ENCODE results near the gene SOX10. TPM values are rescaled to one million over a fixed set of nuclear protein-coding genes. Genes with fewer than 3 reads are reported as not detected.

Gene SOX10
- total RNA-seq, 2 experiments from 2014 or later, result not detected

DNA sequence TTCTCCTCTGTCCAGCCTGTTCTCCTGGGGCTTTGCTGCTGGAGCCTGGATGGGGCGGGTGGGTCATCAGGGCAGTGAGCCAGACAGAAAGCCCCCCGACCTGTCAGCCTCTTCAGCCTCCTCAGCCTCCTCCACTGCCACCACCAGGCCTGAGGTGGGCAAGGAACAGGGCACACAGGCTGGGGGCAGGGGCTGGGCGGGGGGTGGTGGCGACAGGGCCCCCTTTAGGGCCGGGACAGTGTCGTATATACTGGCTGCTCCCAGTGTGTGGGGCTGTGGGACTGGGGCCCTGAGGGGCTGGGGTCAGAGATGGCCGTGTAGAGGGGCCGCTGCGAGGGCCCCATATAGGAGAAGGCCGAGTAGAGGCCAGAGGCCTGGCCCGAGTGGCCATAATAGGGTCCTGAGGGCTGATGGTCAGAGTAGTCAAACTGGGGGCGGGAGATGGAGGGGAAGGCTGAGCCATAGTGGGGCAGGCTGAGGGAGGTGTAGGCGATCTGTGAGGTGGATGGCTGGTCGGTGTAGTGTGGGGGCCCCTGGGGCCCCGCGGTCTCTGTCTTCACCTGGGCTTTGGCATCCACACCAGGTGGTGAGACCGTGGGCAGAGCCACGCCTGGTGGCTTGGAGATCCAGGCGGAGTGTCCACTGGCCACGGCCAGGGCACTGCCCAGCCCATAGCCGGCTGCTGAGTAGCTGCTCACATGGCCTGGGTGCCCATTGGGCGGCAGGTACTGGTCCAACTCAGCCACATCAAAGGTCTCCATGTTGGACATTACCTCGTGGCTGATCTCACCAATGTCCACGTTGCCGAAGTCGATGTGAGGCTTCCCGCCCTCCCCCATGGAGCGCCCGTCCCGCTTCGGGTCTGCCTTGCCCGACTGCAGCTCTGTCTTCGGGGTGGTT is 10.8 kb downstream of the SOX10 start:
- DNase-seq, result no peak
- Mint-ChIP-seq H3K27ac (no peak overlapping the region), H3K4me1 (no peaks in the 10 kb centered on the region), H3K27me3 (no peaks in the 10 kb centered on the region), H3K4me3 (no peak overlapping the region), H3K9me3 (no peaks in the 10 kb centered on the region), H3K36me3 (ENCODE audit: low read depth) (peaks cover 8% of the 10 kb centered on the region)
- CTCF ChIA-PET, result interaction anchor here (0.6 to 1.3 kb wide), 2 partner anchors 19 to 25 kb away, joined by 3 read pairs; no protein-coding TSS in a partner anchor
- POLR2A ChIA-PET, result no interaction called here

DNA sequence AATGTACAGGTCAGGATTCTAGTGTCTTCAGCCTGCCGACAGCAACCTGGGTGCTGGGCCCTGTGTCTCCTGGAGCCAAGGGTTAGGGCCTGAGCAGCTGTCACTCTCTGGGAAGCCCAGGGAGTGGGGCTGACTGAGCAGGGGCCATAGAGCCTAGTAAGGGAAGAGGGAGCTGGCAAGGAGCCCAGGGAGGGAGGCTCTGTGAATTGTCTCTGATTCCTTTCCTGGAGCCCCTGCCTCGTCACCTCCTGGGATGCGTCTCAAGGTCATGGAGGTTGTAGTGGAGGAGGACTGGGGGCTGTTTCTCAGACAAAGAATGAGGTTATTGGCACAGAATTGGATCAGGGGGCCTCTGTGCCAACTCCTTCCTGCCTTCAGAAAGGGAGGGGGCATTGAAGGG is 11.8 kb downstream of the SOX10 start:
- H3K9me3 Mint-ChIP-seq, result no peaks in the 10 kb centered on the region
- no peaks in the 10 kb centered on the region for H3K4me1 Mint-ChIP-seq
- no peak overlapping the region for H3K27ac Mint-ChIP-seq
- no peaks in the 10 kb centered on the region for H3K27me3 Mint-ChIP-seq
- POLR2A ChIA-PET, result interaction anchor here (0.6 kb wide), 1 partner anchor 10 kb away, joined by 5 read pairs; no protein-coding TSS in a partner anchor
- CTCF ChIA-PET, result no interaction called here
- peaks cover 11% of the 10 kb centered on the region for H3K36me3 Mint-ChIP-seq (ENCODE audit: low read depth)
- no peak for DNase-seq
- H3K4me3 Mint-ChIP-seq, result no peak overlapping the region

DNA sequence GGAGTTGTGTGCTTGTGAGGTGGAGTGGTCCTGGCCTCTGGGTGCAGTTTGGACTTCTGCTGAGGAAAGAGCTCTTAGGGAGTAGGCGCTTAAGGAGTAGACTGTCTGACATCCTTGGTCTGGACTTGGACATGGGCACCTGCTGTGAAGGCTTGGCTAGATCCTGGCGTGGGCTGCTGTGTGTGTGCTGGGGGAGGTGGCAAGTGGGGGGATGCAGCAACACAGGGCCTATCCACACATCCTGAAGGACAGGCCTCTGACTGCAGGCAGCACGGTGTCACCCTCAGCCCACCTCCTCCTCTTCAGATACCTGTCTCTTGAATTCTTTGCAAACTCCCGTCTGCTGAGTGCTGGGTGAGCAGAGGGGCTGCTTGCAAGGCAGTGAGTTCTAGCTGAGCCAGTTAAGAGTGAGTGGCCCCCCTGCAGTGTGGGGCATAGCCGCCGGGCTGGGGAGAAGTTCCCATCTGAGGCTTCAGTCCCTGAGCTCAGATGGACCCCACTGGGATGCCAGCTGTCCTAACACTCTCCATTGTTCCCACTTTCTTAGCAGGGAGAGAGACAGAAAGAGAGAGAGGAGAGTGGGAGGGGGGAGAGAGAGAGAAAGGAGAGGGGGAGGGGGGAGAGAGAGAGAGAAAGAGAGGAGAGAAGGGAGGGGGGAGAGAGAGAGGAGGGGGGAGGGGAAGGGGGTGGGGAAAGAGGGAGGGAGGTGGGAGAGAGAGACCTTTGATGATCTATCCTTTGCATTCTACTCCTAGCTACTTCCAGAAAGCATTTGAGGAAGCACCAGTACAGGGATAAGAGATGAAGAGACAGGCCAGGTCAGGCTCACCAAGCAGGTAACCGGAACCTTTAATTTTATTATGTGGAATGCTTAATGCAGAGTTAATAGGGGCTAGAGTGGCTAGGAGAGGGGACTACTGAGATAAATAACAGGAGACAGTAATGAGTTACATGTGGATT is 12.6 kb downstream of the SOX10 start:
- no peak overlapping the region for H3K4me3 Mint-ChIP-seq
- no peak overlapping the region for H3K27ac Mint-ChIP-seq
- H3K27me3 Mint-ChIP-seq, result no peaks in the 10 kb centered on the region
- no peak for DNase-seq
- peaks cover 14% of the 10 kb centered on the region for H3K36me3 Mint-ChIP-seq (ENCODE audit: low read depth)
- POLR2A ChIA-PET, result no interaction called here
- no peaks in the 10 kb centered on the region for H3K9me3 Mint-ChIP-seq
- CTCF ChIA-PET, result interaction anchor here (0.8 kb wide), 1 partner anchor 650 kb away, joined by 3 read pairs; no protein-coding TSS in a partner anchor
- H3K4me1 Mint-ChIP-seq, result no peaks in the 10 kb centered on the region

DNA sequence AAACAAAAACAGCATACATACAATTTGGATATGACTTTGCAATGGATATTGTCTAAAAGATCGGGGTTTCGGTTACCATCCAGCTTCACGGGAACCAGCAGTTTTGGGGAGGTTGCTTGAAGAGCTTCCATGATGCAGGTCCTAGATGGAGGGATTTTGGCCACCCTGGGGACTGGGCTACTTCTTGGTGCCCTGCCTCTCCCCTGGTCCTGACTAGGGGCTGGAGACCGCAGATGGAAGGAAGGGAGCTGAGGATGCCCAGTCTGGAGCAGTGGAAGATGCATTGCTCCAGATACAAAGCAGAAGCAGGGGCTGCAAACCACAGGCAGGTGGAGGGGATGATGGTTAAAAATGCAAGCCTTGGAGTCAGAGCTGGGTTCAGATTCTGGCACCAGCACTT is 13.5 kb downstream of the SOX10 start:
- no peak for DNase-seq
- H3K4me3 Mint-ChIP-seq, result no peak overlapping the region
- H3K27me3 Mint-ChIP-seq, result no peaks in the 10 kb centered on the region
- POLR2A ChIA-PET, result no interaction called here
- peaks cover 2% of the 10 kb centered on the region for H3K4me1 Mint-ChIP-seq
- CTCF ChIA-PET, result interaction anchor here (0.8 kb wide), 1 partner anchor 650 kb away, joined by 3 read pairs; no protein-coding TSS in a partner anchor
- no peaks in the 10 kb centered on the region for H3K9me3 Mint-ChIP-seq
- no peak overlapping the region for H3K27ac Mint-ChIP-seq
- peaks cover 14% of the 10 kb centered on the region for H3K36me3 Mint-ChIP-seq (ENCODE audit: low read depth)

DNA sequence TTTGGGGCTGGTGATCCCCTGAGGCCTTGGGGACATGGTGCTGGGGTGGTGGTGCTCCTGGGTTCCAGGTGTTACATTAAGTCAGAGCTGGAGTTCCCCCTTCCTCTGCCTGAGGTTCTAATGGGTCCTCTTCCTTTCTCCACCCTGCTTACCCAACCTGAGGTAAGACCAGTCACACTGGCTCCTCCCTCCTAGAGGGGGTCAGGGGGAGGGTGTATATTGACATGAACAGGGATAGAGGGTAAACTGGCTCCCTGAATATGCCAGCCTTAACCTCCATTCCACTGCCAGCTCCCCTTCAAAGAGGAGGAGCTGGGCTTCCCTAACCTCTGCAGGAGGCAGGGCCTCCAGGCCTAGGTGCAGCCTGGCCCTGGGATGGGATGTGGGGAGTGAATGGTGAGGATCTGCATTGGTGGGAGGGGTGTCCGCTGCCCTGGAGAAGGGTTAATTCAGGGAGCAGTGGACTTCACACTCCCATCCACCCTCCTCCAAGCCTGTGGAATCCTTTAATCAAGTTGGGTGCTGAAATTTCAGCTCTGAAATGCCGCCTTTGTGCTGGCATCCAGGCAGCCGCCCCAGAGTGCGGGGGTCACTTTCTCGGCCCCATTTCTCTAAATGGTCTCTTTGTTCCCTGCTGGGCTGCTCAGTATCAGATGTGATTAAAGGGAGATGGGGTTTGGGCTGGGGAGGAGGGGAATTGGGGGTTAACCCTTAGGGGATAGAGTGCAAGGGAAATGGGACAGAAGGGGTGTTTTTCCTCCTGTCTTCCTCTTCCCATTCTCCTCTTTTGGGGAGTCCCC is 15.7 kb downstream of the SOX10 start:
- POLR2A ChIA-PET, result no interaction called here

DNA sequence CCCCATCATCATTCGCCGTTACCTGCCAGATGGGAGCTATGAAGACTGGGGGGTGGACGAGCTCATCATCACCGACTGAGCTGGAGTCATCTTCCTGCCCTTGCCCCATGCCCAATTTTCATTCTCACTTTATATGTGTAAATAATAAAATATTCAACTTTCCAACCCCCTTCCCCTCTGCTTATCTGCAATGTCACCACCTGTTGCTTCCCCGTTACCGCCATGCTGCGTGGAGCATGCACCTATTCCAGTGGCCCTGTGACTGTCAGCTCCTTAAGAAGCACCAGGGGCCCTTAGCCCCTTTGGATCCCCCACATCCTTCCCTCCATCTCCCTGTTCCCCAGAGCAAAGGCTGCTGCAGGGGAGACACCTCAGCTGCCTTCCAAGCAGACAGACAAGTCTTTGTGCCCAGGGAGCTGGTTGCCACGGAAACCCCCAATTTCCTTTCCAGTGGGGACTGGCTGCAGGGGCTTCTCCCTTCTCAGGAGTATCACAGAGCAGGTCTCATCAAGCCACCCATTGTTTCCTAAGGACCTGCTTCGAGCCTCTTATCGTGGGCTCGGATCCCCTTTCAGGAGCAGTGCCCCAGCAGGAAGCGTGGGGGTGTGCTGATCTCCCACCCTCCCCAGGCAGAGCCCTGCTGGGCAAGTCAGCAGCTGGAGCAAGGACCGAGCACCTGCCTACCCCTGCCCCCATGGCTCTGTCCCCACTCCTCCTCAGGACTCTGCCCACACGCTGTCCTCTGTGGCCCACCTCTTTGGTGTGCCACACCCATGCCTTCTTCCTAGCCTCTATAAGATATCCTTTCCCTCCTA is 16.5 kb downstream of the SOX10 start:
- H3K4me1 Mint-ChIP-seq, result peaks cover 2% of the 10 kb centered on the region
- peaks cover 14% of the 10 kb centered on the region for H3K36me3 Mint-ChIP-seq (ENCODE audit: low read depth)
- H3K27ac Mint-ChIP-seq, result peak overlapping the region; percentile 27
- no peak overlapping the region for H3K4me3 Mint-ChIP-seq
- no peaks in the 10 kb centered on the region for H3K9me3 Mint-ChIP-seq
- no peaks in the 10 kb centered on the region for H3K27me3 Mint-ChIP-seq
- POLR2A ChIA-PET, result no interaction called here
- no peak for DNase-seq
- CTCF ChIA-PET, result interaction anchor here (1.0 to 3.5 kb wide), 4 partner anchors 9 to 149 kb away, joined by 3 to 13 read pairs (median 6); partner anchors contain the start of genes C22orf23 and POLR2F

More for the DNA sequence above, 15.7 kb downstream of the SOX10 start:
- Mint-ChIP-seq H3K9me3 (no peaks in the 10 kb centered on the region), H3K27ac (peak overlapping the region; percentile 27), H3K4me1 (peaks cover 2% of the 10 kb centered on the region), H3K27me3 (no peaks in the 10 kb centered on the region), H3K4me3 (no peak overlapping the region), H3K36me3 (ENCODE audit: low read depth) (peaks cover 14% of the 10 kb centered on the region)
- no peak for DNase-seq
- CTCF ChIA-PET, result interaction anchor here (1.0 to 2.4 kb wide), 2 partner anchors 15 to 24 kb away, joined by 3 to 8 read pairs; partner anchors contain the start of genes C22orf23 and POLR2F

DNA sequence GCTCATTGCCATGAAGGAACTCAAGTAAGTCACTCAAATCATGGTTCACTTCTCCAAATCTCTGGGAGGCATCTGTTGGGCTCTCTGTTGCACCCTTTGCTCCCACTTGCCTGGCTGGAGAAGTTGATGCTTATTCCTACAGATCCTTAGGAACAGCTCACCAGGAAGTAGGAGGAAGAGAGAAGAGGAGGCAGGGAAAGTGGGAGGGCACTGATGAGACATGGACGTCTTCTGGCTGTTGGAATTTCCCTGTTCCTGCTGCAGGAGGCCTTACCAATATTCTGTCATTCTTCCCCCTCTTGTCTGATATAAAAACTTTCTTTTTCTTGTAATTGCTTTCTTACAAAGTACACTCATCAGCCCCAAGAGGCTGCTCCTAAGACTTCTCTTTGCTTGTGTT is 17.2 kb downstream of the SOX10 start:
- CTCF ChIA-PET, result interaction anchor here (1.0 to 3.5 kb wide), 3 partner anchors 9 to 148 kb away, joined by 4 to 13 read pairs (median 8); partner anchors contain the start of genes C22orf23 and POLR2F
- Mint-ChIP-seq H3K27me3 (no peaks in the 10 kb centered on the region), H3K27ac (no peak overlapping the region), H3K4me1 (peaks cover 2% of the 10 kb centered on the region), H3K4me3 (no peak overlapping the region), H3K9me3 (no peaks in the 10 kb centered on the region), H3K36me3 (ENCODE audit: low read depth) (peaks cover 17% of the 10 kb centered on the region)
- no peak for DNase-seq
- POLR2A ChIA-PET, result no interaction called here

DNA sequence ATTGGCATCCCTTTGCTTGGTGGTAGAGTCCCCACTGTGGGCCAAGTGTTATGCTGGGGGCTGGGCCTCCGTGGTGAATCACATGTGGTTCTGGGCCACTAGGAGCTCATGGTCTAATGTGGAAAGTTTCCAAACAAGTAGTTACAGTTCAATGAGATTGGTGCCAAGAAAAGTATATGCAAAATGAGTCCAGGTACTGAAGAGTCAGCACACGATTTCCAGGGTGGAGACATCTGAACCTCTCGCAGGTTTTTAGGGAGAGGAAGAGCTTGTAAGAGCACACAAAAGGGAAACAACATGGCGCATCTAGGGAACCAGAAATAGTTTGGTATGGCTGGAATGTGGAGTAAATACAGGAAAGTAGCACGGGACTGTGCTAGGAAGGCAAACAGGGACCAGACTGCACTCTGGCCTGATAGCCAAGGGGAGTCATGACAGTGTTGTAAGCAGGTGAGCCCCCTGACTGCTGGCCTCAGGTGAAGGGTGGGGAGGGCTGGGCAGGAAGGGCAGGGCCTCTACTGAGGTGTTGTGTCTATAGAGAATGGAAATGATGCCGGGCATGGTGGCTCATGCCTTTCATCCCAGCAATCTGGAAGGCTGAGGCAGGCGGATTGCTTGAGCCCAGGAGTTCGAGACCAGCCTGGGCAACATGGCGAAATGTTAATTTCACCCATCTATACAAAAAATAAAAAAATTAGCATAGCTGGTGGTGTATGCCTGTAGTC is 18.3 kb downstream of the SOX10 start:
- no peaks in the 10 kb centered on the region for H3K27me3 Mint-ChIP-seq
- H3K4me3 Mint-ChIP-seq, result no peak overlapping the region
- no peak overlapping the region for H3K27ac Mint-ChIP-seq
- H3K4me1 Mint-ChIP-seq, result peaks cover 2% of the 10 kb centered on the region
- DNase-seq, result no peak
- H3K36me3 Mint-ChIP-seq (ENCODE audit: low read depth), result peaks cover 26% of the 10 kb centered on the region
- no peaks in the 10 kb centered on the region for H3K9me3 Mint-ChIP-seq
- ChIA-PET POLR2A (no interaction called here), CTCF (interaction anchor here (0.6 to 3.5 kb wide), 11 partner anchors 10 to 341 kb away, joined by 3 to 13 read pairs (median 4); no protein-coding TSS in a partner anchor)

DNA sequence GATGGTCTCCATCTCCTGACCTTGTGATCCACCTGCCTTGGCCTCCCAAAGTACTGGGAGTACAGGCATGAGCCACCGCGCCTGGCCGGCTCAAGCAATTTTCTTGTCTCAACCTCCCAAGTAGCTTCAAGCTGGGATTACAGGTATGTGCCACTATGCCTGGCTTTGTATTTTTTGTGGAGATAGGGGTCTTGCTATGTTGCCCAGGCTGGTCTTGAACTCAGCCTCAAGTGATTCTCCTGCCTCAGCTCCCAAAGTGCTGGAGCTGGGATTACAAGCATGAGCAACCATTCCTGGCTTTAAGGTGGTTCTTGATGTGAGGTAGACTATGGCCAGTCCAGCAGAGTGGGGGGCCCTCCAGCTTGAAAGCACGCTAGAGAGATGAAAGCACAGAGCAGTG is 23.3 kb downstream of the SOX10 start:
- DNase-seq, result no peak
- Mint-ChIP-seq H3K9me3 (no peaks in the 10 kb centered on the region), H3K4me3 (no peak overlapping the region), H3K27me3 (no peaks in the 10 kb centered on the region), H3K4me1 (peaks cover 2% of the 10 kb centered on the region), H3K36me3 (ENCODE audit: low read depth) (peaks cover 47% of the 10 kb centered on the region), H3K27ac (no peak overlapping the region)
- ChIA-PET CTCF (no interaction called here), POLR2A (no interaction called here)

DNA sequence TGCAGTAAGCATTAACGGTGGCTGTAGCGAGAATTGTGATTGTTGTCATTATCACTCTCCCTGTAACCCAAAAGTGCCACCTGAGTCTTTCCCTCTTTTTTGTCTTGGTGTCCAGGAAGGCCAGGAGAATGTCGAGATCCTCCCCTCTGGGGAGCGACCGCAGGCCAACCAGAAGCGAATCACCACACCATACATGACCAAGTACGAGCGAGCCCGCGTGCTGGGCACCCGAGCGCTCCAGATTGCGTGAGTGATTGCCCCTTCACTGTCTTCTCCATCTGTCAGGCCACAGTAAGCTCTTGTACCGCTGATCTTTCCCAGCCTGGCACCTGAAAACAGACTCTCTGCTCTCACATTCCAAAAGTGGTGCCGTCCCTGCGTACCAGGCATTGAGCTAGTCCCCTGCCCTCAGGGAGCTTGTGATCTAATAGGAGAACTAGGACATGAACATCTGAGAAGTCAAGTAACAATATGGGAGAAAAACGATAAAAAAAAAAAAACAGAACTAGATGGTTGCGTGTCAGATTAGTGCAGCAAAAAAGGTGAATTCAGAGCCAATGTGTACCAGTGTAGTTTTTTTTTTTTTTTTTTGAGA is 25.0 kb downstream of the SOX10 start:
- Mint-ChIP-seq H3K4me1 (peaks cover 9% of the 10 kb centered on the region), H3K36me3 (ENCODE audit: low read depth) (peaks cover 46% of the 10 kb centered on the region), H3K27ac (no peak overlapping the region), H3K27me3 (no peaks in the 10 kb centered on the region), H3K4me3 (no peak overlapping the region), H3K9me3 (no peaks in the 10 kb centered on the region)
- POLR2A ChIA-PET, result no interaction called here
- DNase-seq, result no peak
- CTCF ChIA-PET, result interaction anchor here (1.3 kb wide), 1 partner anchor 96 kb away, joined by 4 read pairs; no protein-coding TSS in a partner anchor

DNA sequence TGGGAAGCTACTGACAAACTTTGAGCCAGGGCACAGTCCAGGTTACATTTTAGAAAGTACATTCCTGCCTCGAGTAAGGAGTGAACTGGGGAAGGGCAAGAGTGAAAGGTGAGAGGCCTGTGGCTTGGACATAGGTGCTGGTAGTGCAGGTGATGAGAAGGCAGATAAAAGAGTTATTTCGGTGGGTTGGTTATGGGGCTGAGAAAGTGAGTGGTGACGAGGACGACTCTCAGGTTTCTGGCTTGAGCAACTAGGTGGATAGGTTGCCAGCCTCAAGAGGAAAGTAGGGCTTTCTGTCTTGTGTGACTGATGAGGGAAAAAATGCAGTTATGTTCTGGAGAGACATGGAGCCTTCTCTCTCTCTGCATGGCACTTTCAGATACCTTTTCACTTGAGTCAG is 27.1 kb downstream of the SOX10 start:
- H3K27ac Mint-ChIP-seq, result no peak overlapping the region
- H3K4me3 Mint-ChIP-seq, result no peak overlapping the region
- H3K9me3 Mint-ChIP-seq, result no peaks in the 10 kb centered on the region
- no peak for DNase-seq
- peaks cover 10% of the 10 kb centered on the region for H3K27me3 Mint-ChIP-seq
- peaks cover 46% of the 10 kb centered on the region for H3K36me3 Mint-ChIP-seq (ENCODE audit: low read depth)
- H3K4me1 Mint-ChIP-seq, result peaks cover 25% of the 10 kb centered on the region
- ChIA-PET CTCF (no interaction called here), POLR2A (no interaction called here)

All from activated CD4-positive, alpha-beta T cell treated with anti-CD3 and anti-CD28 coated beads, Interleukin-2, amount 10 ng/mL, durations not matched to agents 7 days and 5 days (primary cell).